ENCODE results near the gene PTGER3.

The PTGER3 gene

GRCh38 chr1:71047635-71048607, at the start of gene PTGER3:
Gene PTGER3, minus strand, starts transcription at chr1:71047816. Its CDS starts 239 bp downstream, at chr1:71047577.
- peak; percentile 88 for DNase-seq

GRCh38 chr1:71094913-71095312, 47.3 kb upstream of the PTGER3 start:
- DNase-seq: no peak

- peak; percentile 19 for DNase-seq
Observed at GRCh38 chr1:71093938-71094337, 46.3 kb upstream of the PTGER3 start.

- no peak for DNase-seq
Observed at GRCh38 chr1:71089536-71090270, 42.1 kb upstream of the PTGER3 start.

- DNase-seq: no peak
Observed at GRCh38 chr1:71088645-71089287, 41.1 kb upstream of the PTGER3 start.

GRCh38 chr1:71087713-71088112, 40.1 kb upstream of the PTGER3 start:
- no peak for DNase-seq

- DNase-seq: no peak
Observed at GRCh38 chr1:71087060-71087459, 39.4 kb upstream of the PTGER3 start.

GRCh38 chr1:71086331-71086730, 38.7 kb upstream of the PTGER3 start:
- no peak for DNase-seq

- DNase-seq: no peak
Observed at GRCh38 chr1:71083271-71083670, 35.7 kb upstream of the PTGER3 start.

- DNase-seq: no peak
Observed at GRCh38 chr1:71081697-71082080, 34.1 kb upstream of the PTGER3 start.

- DNase-seq: peak; percentile 99
Observed at GRCh38 chr1:71080739-71081696, 33.4 kb upstream of the PTGER3 start, which contains the start of gene ZRANB2. Gene ZRANB2, minus strand, starts transcription at chr1:71081035. Its CDS starts 40 bp downstream, at chr1:71080995.

- DNase-seq: peak; percentile 59
Observed at GRCh38 chr1:71080230-71080738, 32.7 kb upstream of the PTGER3 start.

- DNase-seq: no peak
Observed at GRCh38 chr1:71074681-71075080, 27.1 kb upstream of the PTGER3 start.

GRCh38 chr1:71072273-71072672, 24.7 kb upstream of the PTGER3 start:
- DNase-seq: no peak

- no peak for DNase-seq
Observed at GRCh38 chr1:71071720-71072119, 24.1 kb upstream of the PTGER3 start.

- no peak for DNase-seq
Observed at GRCh38 chr1:71068325-71069240, 21.0 kb upstream of the PTGER3 start.

- DNase-seq: no peak
Observed at GRCh38 chr1:71054791-71055190, 7.2 kb upstream of the PTGER3 start.

GRCh38 chr1:71054281-71054731, 6.7 kb upstream of the PTGER3 start:
- DNase-seq: no peak

- no peak for DNase-seq
Observed at GRCh38 chr1:71053758-71054157, 6.1 kb upstream of the PTGER3 start.

- DNase-seq: no peak
Observed at GRCh38 chr1:71053146-71053545, 5.5 kb upstream of the PTGER3 start.
